ENCODE measurements around the gene POU2F3. TPM values are rescaled to one million over a fixed set of nuclear protein-coding genes. Genes with fewer than 3 reads are reported as not detected.

POU2F3 gene
- total and polyA plus RNA-seq, 2 of the 13 experiments (the other 11 are each of a cell fraction or from before 2014, with no cell fraction given): not detected

- in situ Hi-C loops (cut with HindIII; ENCODE audit: extremely low pct_ligation_motif_present, low pct_unique_long_range_greater_than_20kb): no loop called here
- no peaks in the 10 kb centered on the region; a peak in 1 of 5 replicates for H3K27me3 ChIP-seq (ENCODE audit: control insufficient read depth in 1 of 2, insufficient read depth in 2 of 2, low read length in 2 of 2)
- no peak overlapping the region for H3K27ac ChIP-seq (ENCODE audit: extremely low read length, insufficient read depth, low read length)
- 28% methylated on average over 1 of the region's 1 CpG for WGBS (ENCODE audit: low lambda C conversion rate)
- FAIRE-seq (no peak), ATAC-seq (no peak), DNase-seq (ENCODE audit: low spot score) (no peak)
- CTCF ChIA-PET (ENCODE audit: low intra/inter-chr PET ratio, low total read pairs): interaction anchor here (0.7 to 1.6 kb wide), 3 partner anchors 97 to 177 kb away, joined by 3 to 6 read pairs (median 4); partner anchors contain the start of gene GRIK4
- peaks cover 2% of the 10 kb centered on the region for H4K20me1 ChIP-seq (ENCODE audit: insufficient read depth, low read length)
- intact Hi-C loops (cut with micrococcal nuclease; ENCODE audit: unreplicated experiment): loop anchor here (2.0 kb wide), 1 partner anchor 66 kb away; no protein-coding TSS in a partner anchor
- no peak overlapping the region for H3K4me3 ChIP-seq (replicated peaks in 1 of 3; ENCODE audit: insufficient read depth in 1 of 3, low read depth in 2 of 3, low read length in 3 of 3)
- no TSS peak for BruUV-seq (replicated peaks)
- POLR2A ChIA-PET: interaction anchor here (1.0 to 2.4 kb wide), 4 partner anchors 9 to 149 kb away, joined by 4 to 11 read pairs (median 4); partner anchors contain the start of gene TLCD5
- peaks cover 27% of the 10 kb centered on the region for H3K79me2 ChIP-seq (ENCODE audit: insufficient read depth, low read length)
- H3K4me2 ChIP-seq (ENCODE audit: low read depth, low read length): no peak overlapping the region
- no peak overlapping the region for H2AFZ ChIP-seq (ENCODE audit: low read length)
- no peak overlapping the region for H3K9ac ChIP-seq (ENCODE audit: insufficient read depth, low read depth, low read length)
- H3K36me3 ChIP-seq (replicated peaks in 1 of 2; ENCODE audit: control insufficient read depth in 1 of 2, insufficient read depth in 2 of 2, low read length in 2 of 2): peaks cover 0 to 2% of the 10 kb centered on the region in 2 experiments; a peak in 2 of 5 replicates
- H3K9me3 ChIP-seq (ENCODE audit: low read length): no peaks in the 10 kb centered on the region
- H3K4me1 ChIP-seq (ENCODE audit: insufficient read depth, low read length): peaks cover 14% of the 10 kb centered on the region
- no peak for TF ChIP-seq SIX4 (CRISPR knock-in tag; IDR thresholded peaks at IDR 0.05)
- TF ChIP-seq ARID5B (CRISPR knock-in tag; IDR thresholded peaks at IDR 0.05): no peak
- TF ChIP-seq BCL6 (CRISPR knock-in tag; IDR thresholded peaks at IDR 0.05): no peak
- no peak for TF ChIP-seq PREB (CRISPR knock-in tag; IDR thresholded peaks at IDR 0.05)
- TF ChIP-seq IKZF1 (IDR thresholded peaks at IDR 0.05): no peak
- TF ChIP-seq SIN3B (IDR thresholded peaks at IDR 0.05; ENCODE audit: low read length): no peak
- TF ChIP-seq UBTF (CRISPR knock-in tag; IDR thresholded peaks at IDR 0.05): no peak
- no peak for TF ChIP-seq RFX1 (IDR thresholded peaks at IDR 0.05)
- no peak for TF ChIP-seq ZNF235 (CRISPR knock-in tag; IDR thresholded peaks at IDR 0.05; ENCODE audit: borderline replicate concordance)
- no peak for TF ChIP-seq ZNF704 (CRISPR knock-in tag; IDR thresholded peaks at IDR 0.05; ENCODE audit: borderline replicate concordance)
- no peak for TF ChIP-seq THAP9 (CRISPR knock-in tag; IDR thresholded peaks at IDR 0.05; ENCODE audit: borderline replicate concordance)
- TF ChIP-seq ZNF260 (CRISPR knock-in tag; IDR thresholded peaks at IDR 0.05; ENCODE audit: borderline replicate concordance, low read depth): no peak
- TF ChIP-seq RELA (CRISPR knock-in tag; IDR thresholded peaks at IDR 0.05): no peak
- no peak for TF ChIP-seq TBP (CRISPR knock-in tag; IDR thresholded peaks at IDR 0.05)
These were observed 94.4 kb downstream of the POU2F3 start for GRCh38 chr11:120334332-120334731.
